Femur (tissue), 1 donor: ENCODE results near the gene SPOCK3.
"Not testable (repeated sequence)": the region's sequence is repeated elsewhere in the genome, so short reads cannot be mapped to it uniquely, and the experiment has no call there.

Source experiments
- DNase-seq: peaks from one replicate; pipeline ENCODE4 v3.0.0-alpha.2; 2017

SPOCK3 gene

DNA sequence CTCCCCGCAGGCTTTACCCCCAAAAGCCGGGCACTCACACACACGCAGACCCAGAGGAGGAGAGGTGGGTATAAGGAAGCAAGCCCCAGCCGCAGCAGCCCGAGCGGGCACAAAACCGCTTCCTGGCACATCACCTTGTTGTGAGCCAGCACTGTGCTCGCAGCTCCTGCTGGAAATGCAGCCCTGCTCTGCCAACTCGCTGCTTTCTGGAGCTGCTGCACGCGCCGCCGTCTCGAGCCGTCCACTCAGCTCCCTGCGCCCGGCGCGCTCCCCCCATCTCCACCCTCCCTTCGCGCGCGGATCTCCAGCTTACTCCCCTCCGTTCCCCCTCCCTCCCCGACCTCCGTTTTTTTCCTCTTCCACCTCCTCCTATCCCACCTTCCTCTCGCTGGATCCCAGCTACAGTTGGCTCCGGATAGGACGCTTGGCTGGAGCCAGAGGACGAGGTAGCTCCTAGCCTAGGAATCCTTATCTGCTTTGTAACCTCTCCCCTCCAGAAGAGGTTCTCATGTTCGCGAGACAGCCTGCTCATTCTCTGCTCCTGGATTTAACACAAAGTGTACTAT, at the start of gene SPOCK3:
TSS of gene SPOCK3 (minus strand) at position 179 of the 566 bp plus-strand sequence.
- DNase-seq: peak; percentile 62

DNA sequence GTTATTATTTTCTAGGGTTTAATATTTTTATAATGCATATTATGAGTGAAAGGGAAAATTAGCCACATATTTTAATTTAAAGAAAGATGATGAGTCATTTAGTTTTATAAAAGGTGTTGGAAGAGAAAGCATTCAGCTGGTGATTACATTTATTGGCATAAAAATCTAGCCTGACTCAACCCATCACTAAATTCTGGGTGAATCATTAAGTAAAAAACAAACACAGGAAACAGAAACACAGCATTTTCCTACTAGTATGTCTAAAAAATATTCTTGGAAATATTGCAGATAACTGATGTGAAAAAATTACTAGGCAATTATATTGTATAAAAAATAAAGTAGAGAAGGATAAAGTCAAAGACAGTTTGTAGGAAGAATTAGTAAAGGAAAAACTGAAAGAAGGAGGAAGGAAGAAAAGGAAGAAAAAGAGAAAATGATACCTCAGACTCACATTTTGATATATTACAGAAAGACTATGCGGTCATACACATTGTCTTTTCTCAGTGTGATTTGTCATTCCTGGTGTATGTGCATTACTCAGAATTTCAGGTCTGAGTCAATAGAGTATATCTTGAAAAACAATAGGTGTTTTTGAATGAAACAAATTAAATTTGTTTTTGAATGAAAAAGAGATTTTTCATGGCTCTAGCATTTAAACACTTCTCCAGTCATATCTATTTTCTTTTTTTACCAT, 48.0 kb upstream of the SPOCK3 start:
- no peak for DNase-seq

DNA sequence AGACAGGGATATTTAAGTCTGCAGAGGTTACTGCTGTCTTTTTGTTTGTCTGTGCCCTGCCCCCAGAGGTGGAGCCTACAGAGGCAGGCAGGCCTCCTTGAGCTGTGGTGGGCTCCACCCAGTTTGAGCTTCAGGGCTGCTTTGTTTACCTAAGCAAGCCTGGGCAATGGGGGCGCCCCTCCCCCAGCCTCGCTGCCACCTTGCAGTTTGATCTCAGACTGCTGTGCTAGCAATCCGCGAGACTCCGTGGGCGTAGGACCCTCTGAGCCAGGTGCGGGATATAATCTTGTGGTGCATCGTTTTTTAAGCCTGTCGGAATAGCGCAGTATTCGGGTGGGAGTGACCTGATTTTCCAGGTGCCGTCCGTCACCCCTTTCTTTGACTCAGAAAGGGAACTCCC, 47.3 kb upstream of the SPOCK3 start:
- DNase-seq: not testable (repeated sequence)

DNA sequence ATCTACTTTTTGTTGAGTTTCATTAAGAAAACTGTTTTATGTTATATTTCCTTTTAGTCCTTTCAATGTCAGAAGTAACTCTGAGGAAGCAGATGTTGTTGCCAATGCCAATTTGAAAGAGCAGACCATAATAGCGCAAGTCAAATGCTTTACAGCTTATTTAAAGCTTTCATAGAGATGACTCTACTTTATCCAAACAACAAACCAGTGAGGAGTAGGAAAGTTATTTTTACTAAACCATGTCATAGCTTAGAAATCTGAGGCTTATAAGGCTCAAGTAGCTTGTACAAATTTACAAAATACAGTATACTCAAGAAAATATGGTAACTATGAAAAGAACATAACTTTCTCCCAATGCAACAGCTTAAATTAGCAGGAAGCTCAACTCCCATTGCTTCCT, 40.1 kb upstream of the SPOCK3 start:
- DNase-seq: no peak

DNA sequence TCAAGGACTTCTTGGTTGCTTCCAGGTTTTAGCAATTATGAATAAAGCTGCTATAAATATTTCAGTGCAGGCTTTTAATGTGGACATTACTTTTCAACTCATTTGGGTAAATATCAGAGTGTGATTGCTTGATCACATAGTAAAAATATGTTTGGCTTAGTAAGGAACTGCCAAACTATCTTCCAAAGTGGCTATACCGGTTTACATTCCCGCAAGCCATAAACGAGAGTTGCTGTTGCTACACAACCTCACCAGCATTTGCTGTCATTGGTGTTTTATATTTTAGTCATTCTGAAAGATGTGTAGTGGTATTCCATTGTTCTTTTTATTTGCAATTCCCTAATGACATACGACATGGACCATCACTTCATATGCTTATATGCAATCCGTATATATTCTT, 30.9 kb upstream of the SPOCK3 start:
- no peak for DNase-seq

DNA sequence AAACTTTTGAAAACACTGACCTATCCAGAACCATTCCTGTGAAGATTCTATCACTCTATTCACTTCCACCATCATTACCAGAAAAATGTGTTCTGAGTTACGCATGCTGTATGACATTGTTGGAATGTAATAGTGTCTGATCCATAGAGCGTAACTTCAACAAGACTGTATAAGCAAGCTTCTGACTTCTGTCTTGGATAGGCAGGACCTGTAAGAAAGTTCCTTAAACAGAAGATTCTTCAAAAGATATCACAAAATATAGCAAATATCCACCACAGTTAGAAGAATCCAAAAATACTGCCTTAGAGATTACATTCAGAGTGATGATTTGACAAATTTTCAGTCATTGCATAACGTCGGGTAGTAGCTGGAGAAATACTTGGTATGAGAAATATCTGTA, 14.0 kb upstream of the SPOCK3 start:
- DNase-seq: no peak

DNA sequence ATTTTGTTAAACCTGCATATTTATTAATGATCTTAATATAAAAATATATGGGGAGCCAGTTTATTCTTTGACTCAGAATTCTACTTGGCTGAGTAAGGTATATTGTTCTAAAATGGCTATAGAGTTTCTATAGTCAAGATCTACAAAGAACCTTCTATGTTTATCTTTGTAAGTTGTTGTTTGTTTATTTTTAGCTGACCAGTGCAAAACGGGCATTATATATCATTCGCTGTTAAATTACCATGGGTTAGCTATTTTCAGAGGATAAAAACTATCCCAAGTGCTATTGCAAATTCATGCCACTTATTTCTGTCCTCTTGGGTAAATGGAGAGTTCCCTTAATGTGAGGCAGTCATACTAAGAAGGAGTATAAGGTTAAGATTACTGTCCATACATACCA, 5.3 kb upstream of the SPOCK3 start:
- no peak for DNase-seq

DNA sequence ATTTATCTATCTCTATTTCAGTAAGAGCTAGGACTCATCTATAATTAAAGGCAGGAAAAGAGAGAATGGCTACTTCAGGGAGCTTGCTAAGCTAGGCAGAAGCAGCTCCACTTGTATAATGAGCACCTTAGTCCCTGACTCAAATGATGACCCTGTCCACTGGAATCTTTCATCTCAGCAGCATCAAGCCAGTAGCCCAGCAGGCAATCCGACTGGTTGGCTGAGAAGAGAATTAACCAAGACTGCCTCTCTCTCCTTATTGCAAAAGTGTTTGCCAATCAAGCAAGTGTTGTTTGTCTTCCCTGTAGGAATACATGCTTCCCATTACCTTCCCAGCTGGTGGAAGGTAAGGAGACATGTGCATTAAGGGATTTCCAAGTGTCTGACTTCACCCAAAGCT, 3.9 kb upstream of the SPOCK3 start:
- no peak for DNase-seq

DNA sequence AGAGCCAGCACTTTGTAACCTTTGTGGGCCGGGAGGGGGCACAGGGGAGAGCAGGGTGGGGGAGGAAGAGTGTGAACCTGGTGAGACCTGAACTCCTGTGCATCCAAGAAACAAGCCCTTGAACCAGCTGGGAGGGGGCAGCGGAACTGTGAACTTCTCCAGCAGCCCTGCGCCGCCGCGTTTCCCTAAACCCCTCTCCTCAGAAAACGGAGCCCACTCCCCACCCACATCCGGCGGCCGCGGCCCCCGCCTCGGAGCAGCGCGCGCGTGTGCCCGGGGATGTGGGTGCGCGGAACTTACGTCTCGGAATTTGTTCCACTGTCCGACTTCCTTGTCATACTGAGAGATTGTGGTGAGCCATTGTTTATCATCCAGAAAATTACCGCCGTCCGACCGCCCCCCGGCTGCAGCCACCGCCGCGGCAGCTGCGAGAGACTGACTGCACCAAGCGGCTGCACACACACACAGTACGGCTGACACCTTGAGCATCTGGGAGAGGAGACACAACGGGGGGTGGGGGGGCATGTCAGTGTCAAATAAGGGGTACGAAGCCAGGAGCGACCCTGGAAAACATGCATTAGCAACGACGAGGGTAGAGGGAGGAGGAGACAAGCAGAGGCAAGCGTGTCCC, 494 bp downstream of the SPOCK3 start:
- peak; percentile 39 for DNase-seq

DNA sequence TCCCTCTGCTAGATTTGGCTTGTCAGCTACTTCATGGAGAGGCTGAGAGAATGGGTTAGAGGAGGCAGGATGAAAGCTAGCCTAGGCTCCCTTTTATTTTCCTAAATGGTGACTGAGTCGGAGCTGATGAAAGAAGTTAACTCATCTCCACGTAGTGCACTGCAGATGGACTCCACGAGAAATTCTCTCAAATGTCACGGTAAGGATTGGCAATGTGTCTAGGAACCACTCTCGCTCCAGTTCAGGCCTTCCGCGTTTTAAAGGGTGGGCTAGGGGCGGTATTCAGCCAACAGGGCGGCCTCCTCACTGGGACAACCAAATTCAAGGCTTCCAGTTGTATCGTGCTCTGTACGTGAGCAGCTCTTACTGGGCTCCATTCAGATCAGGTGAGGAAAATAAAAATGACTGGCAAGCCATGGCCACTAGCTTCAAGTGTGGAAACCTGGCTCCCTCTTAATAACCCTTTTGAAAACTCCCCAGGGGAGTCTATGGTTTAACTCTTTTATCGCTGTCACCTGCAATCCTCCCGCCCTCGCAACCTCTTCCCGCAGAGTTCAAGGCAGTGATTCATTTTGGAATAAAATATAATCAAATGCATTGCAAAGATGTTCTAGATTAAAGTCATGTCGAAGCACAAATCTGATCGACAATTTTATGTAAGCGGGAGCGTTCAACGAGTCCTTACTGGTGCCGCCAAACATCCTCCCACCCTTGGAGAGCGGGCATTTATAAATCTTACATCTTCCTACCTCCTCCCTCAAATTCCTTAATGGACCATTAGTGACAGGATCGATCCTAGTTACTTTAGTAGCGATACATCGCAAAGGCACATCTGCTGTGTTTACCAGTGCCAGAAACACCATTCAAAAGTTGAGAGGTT, 1.2 kb downstream of the SPOCK3 start:
- DNase-seq: no peak

DNA sequence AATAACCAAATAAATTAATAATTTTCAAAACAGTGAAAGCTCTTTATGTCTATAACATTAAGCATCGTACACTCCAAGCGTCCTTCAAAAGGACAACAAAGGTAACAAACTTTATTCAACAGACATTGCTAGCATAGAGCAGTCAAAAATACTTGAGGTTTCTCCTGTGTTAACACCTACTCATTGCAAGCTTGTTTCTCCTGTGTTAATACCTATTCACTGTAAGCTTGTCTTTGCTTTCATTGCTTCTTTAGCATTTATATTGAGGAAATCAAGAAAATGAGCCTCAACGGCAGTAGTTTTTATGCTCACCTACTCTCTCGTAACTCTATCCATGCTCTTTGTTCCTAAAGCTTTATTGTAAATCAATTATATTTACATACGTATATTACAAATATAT, 3.5 kb downstream of the SPOCK3 start:
- DNase-seq: no peak

DNA sequence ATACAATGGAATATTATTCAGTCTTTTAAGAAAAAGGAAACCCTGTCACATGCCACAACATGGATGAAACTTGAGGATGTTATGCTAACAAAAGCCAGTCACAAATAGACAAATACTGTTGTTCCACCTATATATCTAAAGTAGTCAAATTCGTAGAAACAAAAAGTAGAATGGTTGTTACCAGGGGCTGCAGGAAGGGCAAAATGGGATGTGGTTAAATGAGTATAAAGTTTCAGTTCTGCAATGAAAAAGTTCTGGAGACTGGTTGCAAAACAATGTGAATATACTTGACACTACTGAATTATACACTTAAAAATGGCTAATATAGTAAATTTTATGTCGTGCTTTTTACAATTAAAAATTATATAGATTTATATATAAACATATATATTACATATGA, 12.2 kb downstream of the SPOCK3 start:
- no peak for DNase-seq

DNA sequence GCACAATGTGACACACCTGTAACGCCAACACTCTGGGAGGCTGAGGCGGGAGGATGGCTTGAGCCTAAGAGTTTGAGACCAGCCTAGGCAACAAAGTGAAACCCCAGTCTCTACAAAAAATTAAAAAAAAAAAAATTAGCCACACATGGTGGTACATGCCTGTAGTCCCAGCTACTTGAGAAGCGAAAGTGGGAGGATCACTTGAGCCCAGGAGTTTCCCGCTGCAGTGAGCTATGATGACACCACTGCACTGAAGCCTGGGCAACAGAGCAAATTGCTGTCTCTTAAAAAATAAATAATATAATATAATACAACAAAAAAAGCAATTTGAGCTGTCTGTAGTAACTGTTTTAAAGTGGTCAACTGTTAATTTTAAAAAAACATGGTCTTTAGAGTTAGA, 13.2 kb downstream of the SPOCK3 start:
- no peak for DNase-seq

DNA sequence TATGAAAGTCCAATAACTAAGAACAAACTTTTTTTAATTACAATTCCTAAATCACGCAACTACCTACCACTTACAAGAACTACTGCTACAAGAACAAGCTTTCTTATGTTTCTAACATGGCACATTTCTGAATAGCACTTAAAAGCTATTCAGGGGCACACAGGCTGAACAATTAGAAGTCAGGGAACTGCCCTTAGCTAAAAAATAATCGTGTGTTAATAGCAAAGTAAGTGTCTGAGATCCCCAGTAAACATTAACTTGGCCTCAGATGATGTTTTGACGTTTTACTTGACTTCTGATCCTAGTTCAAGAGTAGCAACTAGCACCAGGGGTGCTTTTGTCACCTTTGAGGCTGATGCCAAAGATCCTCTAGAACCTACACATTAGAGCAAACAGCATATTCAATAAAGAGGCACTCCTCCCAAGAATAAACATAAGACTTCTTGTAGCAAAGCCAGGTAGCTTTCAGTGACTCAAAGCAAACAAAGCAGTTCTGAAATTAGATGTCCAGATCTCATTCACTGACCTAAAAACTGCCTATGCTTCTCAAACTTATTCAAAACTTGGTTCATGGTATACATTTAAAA, 16.2 kb downstream of the SPOCK3 start:
- DNase-seq: no peak

DNA sequence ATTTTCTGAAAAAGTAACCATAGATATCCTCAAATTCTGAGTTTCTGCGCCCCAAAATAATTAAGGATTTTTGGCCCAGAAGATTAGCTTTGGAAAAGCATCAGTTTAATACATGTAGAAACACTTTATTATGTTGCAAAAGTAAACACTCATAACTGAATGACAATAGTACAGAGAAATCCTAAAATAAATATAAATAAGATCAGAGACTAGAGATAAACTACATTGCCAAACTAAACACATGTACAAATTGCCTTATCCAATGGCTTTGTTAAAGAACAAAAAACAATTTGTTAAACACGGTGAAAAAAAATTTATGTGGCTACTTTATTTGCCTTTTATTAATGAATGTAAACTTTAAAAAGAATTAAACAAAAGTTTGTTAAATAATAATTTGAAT, 17.5 kb downstream of the SPOCK3 start:
- no peak for DNase-seq

DNA sequence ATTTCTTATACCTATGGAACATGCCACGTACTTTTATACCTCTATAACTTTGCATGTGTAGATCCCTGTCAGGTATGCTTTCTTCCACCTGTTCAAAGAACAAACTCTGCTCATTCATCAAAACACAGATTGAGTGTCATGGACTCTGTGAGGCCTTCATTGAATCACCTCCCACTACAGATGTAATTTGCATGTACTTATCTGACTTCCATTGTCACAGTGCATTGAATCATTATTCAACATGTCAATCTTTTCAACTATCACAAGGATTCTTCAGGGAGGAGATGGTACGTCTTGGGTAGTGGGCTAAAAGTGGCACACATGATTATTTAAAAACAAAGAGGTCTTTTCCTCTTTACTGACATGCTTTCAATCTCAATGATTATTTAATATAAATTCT, 24.1 kb downstream of the SPOCK3 start:
- DNase-seq: no peak

DNA sequence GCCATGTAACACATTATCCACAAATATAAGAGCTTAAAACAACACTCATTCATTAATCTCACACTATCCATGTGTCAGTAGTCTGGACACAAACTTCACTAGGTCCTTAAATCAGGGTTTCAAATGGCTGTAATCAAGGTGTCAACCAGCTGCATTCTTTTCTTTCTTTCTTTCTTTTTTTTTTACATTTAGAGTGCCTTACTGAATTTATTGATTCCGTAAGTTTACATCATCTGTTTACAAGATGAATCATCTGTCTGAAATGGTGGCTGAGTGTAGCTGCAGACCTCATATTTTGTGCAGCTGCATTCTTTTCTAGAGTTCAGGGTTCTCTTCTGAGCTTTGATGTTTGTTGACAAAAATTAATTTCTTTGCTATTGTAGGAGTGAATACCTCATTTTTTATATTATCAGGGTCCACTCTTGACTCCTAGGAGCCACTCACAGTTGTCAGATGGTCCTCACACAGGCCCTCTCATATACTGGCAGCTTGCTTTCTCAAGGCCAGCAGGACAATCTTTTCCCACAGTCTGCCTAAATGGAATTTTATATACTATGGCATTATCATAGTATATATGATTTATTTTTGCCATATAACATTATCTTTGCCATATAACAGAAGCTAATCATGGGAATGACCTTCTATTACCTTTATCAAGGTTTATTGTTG, 37.8 kb downstream of the SPOCK3 start:
- no peak for DNase-seq

DNA sequence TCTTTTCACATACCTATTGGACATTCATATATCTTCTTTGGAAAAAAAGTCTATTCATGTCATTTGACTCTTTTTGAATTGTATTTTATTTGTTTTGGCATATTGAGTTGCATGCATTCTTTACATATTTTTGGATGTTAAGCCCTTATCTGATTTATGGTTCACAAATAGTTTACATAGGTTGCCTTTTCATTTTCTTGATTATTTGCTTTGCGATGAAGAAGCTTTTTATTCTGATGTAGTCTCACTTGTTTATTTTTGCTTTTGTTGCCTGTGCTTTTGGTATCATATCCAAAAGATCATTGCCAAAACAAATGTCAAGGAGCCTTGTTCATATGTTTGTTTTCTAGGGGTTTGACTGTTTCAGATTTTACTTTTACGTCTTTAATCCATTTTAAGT, 43.9 kb downstream of the SPOCK3 start:
- no peak for DNase-seq

DNA sequence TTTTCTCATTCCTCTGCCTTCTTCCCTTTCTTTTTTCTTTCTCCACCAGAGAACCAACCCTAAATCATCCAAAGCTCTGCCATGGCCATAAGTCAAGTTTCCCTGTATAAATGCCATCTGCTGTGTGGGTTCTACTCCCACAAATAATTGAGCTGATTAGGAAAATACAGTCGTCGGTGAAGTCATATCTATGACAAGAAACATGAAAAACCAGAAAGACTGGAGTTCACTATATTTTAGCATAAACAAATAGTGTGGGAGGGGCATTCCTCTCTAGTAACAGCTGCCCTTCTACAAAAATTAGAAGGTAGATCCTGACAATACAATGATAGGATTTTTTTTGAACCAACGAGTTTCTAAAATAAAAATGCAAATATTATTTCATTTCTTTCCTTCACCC, 48.8 kb downstream of the SPOCK3 start:
- no peak for DNase-seq

DNA sequence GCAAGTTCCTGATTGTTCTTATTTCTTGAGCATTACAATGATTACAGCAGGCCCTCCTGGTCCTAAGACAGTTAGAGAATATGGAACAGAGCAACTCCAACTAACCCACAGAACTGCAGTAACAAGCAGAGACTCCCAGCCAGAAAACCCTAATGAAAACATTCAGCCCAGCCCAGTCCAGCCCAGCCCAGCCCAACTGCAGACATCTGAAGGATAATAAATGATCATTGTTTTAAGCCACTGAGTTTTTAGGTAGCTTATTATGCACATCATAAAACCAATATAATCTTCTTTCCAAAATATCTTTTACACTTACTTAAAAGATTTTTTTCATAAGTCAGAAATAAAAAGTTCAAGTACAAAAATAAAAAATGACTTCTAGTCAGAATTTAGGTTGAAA, 51.3 kb downstream of the SPOCK3 start:
- DNase-seq: no peak

DNA sequence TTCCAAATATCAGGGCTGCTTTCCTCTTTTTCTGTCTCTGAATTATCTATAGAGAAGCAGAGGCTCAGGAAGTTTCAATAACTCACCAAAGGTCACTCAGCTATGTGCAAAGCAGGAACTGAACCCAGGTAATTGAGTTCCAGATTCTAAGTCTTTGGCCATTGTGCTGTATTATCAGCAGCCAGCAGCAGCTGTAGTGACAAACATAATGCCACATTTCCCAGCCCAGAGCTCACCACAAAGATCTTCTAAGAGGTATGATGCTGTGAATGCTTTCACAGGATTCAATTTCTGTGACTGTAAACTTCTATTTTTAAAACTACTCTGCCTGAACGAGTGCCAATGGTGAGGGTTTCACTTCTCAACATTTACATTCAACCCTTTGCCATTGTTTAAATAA, 56.4 kb downstream of the SPOCK3 start:
- DNase-seq: no peak

DNA sequence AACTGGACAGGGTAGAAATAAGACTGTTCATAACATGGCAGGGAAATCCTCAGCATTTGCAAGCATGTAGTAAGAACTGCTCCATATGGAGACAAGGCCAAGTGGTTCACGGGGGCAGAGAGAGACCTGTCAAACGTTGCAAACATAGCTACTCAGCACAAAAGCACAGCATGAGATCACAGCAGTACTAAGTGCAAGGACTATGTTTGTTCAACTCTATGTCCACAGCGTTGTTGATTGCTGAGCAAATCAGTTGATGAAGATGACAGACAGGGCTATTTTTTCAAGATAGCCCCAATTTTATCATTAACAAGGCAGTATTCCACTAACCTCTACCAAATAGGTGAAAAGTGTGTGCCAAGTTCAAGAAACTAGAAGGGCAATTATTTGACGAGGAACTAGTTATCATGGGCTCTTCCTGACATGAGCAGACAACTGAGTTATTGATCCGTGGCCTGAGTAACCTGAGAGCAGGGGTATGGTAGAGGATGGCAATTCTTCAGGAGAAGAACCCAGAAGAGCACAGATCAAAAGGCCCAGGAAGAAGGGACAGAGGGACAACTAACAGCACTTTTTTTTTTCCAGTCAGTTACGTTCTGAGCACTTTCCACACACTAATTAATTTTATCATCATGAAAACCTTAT, 57.4 kb downstream of the SPOCK3 start:
- DNase-seq: no peak
